SK-N-SH (cell line): Measurements from ENCODE around the gene ACER3. TPM values are rescaled to one million over a fixed set of nuclear protein-coding genes. Genes with fewer than 3 reads are reported as not detected.

Experiments
- CTCF ChIA-PET: fragments of 300-600, 350-600 bp; formaldehyde crosslinking; extraction: SDS; loops from one replicate; lab custom pipeline; 2021; lab: Yijun Ruan, JAX
- POLR2A ChIA-PET: fragments of 350-600 bp; sonication (Branson Sonifier 250); formaldehyde crosslinking; extraction: SDS; loops from one replicate; lab custom pipeline; 2020; ENCODE audit warnings: antibody characterized with exemption, inconsistent platforms; lab: Yijun Ruan, JAX
- DNase-seq: peaks from one replicate; pipeline ENCODE4 v3.0.0; 2012
- H2AFZ ChIP-seq: fragments of 200-600 bp; sonication (generic); 2 replicates; pipeline ENCODE4 v1.8.1; 2016; ENCODE audit warnings: antibody characterized with exemption, mild to moderate bottlenecking, low read depth
- H3F3A ChIP-seq: fragments of 200-600 bp; sonication (generic); replicated peaks from 2 replicates; pipeline ENCODE3; 2016; ENCODE audit warnings: antibody characterized with exemption, mild to moderate bottlenecking; ENCODE audit not compliant: insufficient read depth
- H3K27ac ChIP-seq, 2 experiments: fragments of 200-500 bp in 1 of 2; fragments of 200-600 bp in 1 of 2; sonication (Bioruptor generic) in 1 of 2; sonication (generic), shearing (Covaris generic) in 1 of 2; 2 replicates each; pipeline versions ENCODE4 v1.5.1 to v1.6.1; 2014 to 2016; ENCODE audit warnings: low read depth in 2 of 2, inconsistent platforms in 1 of 2, low read length in 1 of 2, mild to moderate bottlenecking in 1 of 2, mixed read lengths in 1 of 2
- H3K27me3 ChIP-seq: fragments of 200-600 bp; sonication (generic), shearing (Covaris generic); 2 replicates; pipeline ENCODE4 v1.6.1; 2016; ENCODE audit warnings: mixed run types; ENCODE audit not compliant: insufficient read depth
- H3K36me3 ChIP-seq, 2 experiments: fragments of 200-500 bp in 1 of 2; fragments of 200-600 bp in 1 of 2; sonication (Bioruptor generic) in 1 of 2; sonication (generic) in 1 of 2; replicated peaks in 1 of 2; 2 replicates each; pipeline versions ENCODE3 to v1.5.1; 2014 to 2016; ENCODE audit warnings: low read length in 1 of 2, mild to moderate bottlenecking in 1 of 2; ENCODE audit not compliant: insufficient read depth in 2 of 2, control insufficient read depth in 1 of 2
- H3K4me1 ChIP-seq, 2 experiments: fragments of 200-500 bp in 1 of 2; fragments of 200-600 bp in 1 of 2; sonication (Bioruptor generic) in 1 of 2; sonication (generic), shearing (Covaris generic) in 1 of 2; 2 replicates each; pipeline versions ENCODE4 v1.5.1 to v1.6.1; 2014 to 2016; ENCODE audit warnings: low read depth in 1 of 2, low read length in 1 of 2, mixed run types in 1 of 2; ENCODE audit not compliant: insufficient read depth in 2 of 2, control insufficient read depth in 1 of 2
- H3K4me2 ChIP-seq: fragments of 200-600 bp; sonication (generic), shearing (Covaris generic); 2 replicates; pipeline ENCODE4 v1.6.1; 2017; ENCODE audit warnings: mixed run types
- H3K4me3 ChIP-seq, 2 experiments: fragments of 200-500 bp in 1 of 2; fragments of 200-600 bp in 1 of 2; sonication (Bioruptor generic) in 1 of 2; sonication (generic), shearing (Covaris generic) in 1 of 2; 2 replicates each; pipeline versions ENCODE4 v1.5.1 to v1.8.1; 2014 to 2016; ENCODE audit warnings: low read depth in 2 of 2, inconsistent platforms in 1 of 2, low read length in 1 of 2, mild to moderate bottlenecking in 1 of 2, mixed read lengths in 1 of 2, moderate library complexity in 1 of 2
- H3K79me2 ChIP-seq: fragments of 200-600 bp; sonication (generic); 2 replicates; pipeline ENCODE4 v1.8.1; 2017; ENCODE audit warnings: mild to moderate bottlenecking; ENCODE audit not compliant: insufficient read depth
- H3K9ac ChIP-seq: fragments of 200-600 bp; sonication (generic); 2 replicates; pipeline ENCODE4 v1.6.1; 2017; ENCODE audit warnings: mixed run types
- H3K9me2 ChIP-seq: fragments of 200-600 bp; sonication (generic); 2 replicates; pipeline ENCODE4 v1.6.1; 2017; ENCODE audit warnings: mixed run types
- H3K9me3 ChIP-seq: fragments of 200-600 bp; sonication (generic); 2 replicates; pipeline ENCODE4 v1.6.1; 2017; ENCODE audit warnings: mixed run types, mild to moderate bottlenecking, moderate library complexity
- H4K20me1 ChIP-seq: fragments of 200-600 bp; sonication (generic); 2 replicates; pipeline ENCODE4 v1.6.1; 2017; ENCODE audit warnings: mild to moderate bottlenecking, mixed run types; ENCODE audit not compliant: insufficient read depth
- CTCF ChIP-seq: fragments of 200-600 bp; sonication (generic); IDR thresholded peaks from 2 replicates; pipeline ENCODE4 v1.6.1; 2017; ENCODE audit warnings: antibody characterized with exemption, mild to moderate bottlenecking, moderate library complexity
- FOXJ3 ChIP-seq: sonication (generic); formaldehyde crosslinking; IDR thresholded peaks from 2 replicates; pipeline ENCODE4 v1.5.1; 2020; ENCODE audit warnings: mild to moderate bottlenecking, missing genetic modification reagents
- GABPA ChIP-seq: IDR thresholded peaks from 2 replicates; pipeline ENCODE4 v1.4.0; 2012; ENCODE audit warnings: low read depth, mild to moderate bottlenecking
- MAX ChIP-seq: IDR thresholded peaks from 2 replicates; pipeline ENCODE4 v1.4.0; 2012; ENCODE audit warnings: low read depth
- MEF2A ChIP-seq: IDR thresholded peaks from 2 replicates; pipeline ENCODE4 v1.4.0; 2012; ENCODE audit warnings: low read depth, borderline replicate concordance
- NRF1 ChIP-seq: IDR thresholded peaks from 2 replicates; pipeline ENCODE4 v1.6.1; 2012; ENCODE audit warnings: low read depth, mild to moderate bottlenecking, low read length
- POLR2AphosphoS5 ChIP-seq: IDR thresholded peaks from 2 replicates; pipeline ENCODE4 v1.6.1; 2012; ENCODE audit warnings: low read depth, low read length
- RFX5 ChIP-seq: IDR thresholded peaks from 2 replicates; pipeline ENCODE4 v1.6.1; 2012; ENCODE audit warnings: mild to moderate bottlenecking, improper control_type of control experiment, low read length
- SIN3A ChIP-seq: IDR thresholded peaks from 2 replicates; pipeline ENCODE4 v1.6.1; 2012; ENCODE audit warnings: low read depth, mild to moderate bottlenecking, low read length, moderate library complexity, borderline replicate concordance
- USF1 ChIP-seq: IDR thresholded peaks from 2 replicates; pipeline ENCODE4 v1.4.0; 2012; ENCODE audit warnings: low read depth, borderline replicate concordance
- YY1 ChIP-seq: IDR thresholded peaks from 2 replicates; pipeline ENCODE4 v1.4.0; 2012; ENCODE audit warnings: low read depth, mild to moderate bottlenecking
- WGBS: methylation state at CpG from one replicate; pipeline ENCODE4 v1.1.6; 2017; ENCODE audit warnings: low lambda C conversion rate; 5-methylcytosine and 5-hydroxymethylcytosine counted together
- polyA plus RNA-seq, 3 experiments: library from polyadenylated mRNA; depleted of rRNA; stranded (reverse); fragments of >200 nt; gene quantifications; 2 replicates each; pipeline ENCODE4 v1.2.3, GENCODE V29; 2012

The ACER3 gene
- polyA plus RNA-seq, 1 of the 3 experiments (the other 2 are of a cell fraction): 5.4 TPM

GRCh38 chr11:76990628-76991027 is 129.9 kb downstream of the ACER3 start:
- Histone ChIP-seq H3K4me3 (no peak overlapping the region), H3K4me2 (no peak overlapping the region), H3K27me3 (no peaks in the 10 kb centered on the region), H3K79me2 (no peaks in the 10 kb centered on the region), H3F3A (no peaks in the 10 kb centered on the region), H3K9ac (no peak overlapping the region), H2AFZ (no peak overlapping the region), H3K27ac (no peak overlapping the region), H3K9me2 (no peaks in the 10 kb centered on the region), H3K9me3 (no peaks in the 10 kb centered on the region), H4K20me1 (no peaks in the 10 kb centered on the region), H3K36me3 (no peaks in the 10 kb centered on the region), H3K4me1 (no peaks in the 10 kb centered on the region)
- WGBS: 95% methylated on average over 1 of the region's 1 CpG
- no peak for DNase-seq
- TF ChIP-seq NRF1 (no peak), USF1 (no peak), SIN3A (no peak), MAX (no peak), CTCF (no peak), YY1 (no peak), GABPA (no peak), MEF2A (no peak), FOXJ3 (no peak), RFX5 (no peak), POLR2AphosphoS5 (no peak)
- ChIA-PET POLR2A (no interaction called here), CTCF (interaction anchor here (1.2 kb wide), 1 partner anchor 35 kb away, joined by 3 read pairs; no protein-coding TSS in a partner anchor)

- Histone ChIP-seq H3F3A (no peaks in the 10 kb centered on the region), H3K9me2 (no peaks in the 10 kb centered on the region), H3K9me3 (no peaks in the 10 kb centered on the region), H3K4me3 (no peak overlapping the region), H3K9ac (no peak overlapping the region), H3K4me2 (no peak overlapping the region), H3K27ac (no peak overlapping the region), H3K79me2 (no peaks in the 10 kb centered on the region), H3K4me1 (no peaks in the 10 kb centered on the region), H4K20me1 (no peaks in the 10 kb centered on the region), H2AFZ (no peak overlapping the region), H3K27me3 (no peaks in the 10 kb centered on the region), H3K36me3 (peaks cover 0 to 5% of the 10 kb centered on the region in 2 experiments)
- ChIA-PET POLR2A (no interaction called here), CTCF (interaction anchor here (1.1 kb wide), 1 partner anchor 76 kb away, joined by 3 read pairs; no protein-coding TSS in a partner anchor)
- TF ChIP-seq CTCF: no peak
- DNase-seq: no peak
Measured at GRCh38 chr11:76995081-76995576, 134.4 kb downstream of the ACER3 start.
